ENCODE data around the gene TPST1. TPM values are rescaled to one million over a fixed set of nuclear protein-coding genes. Genes with fewer than 3 reads are reported as not detected.
"Not testable (repeated sequence)": the region's sequence is repeated elsewhere in the genome, so short reads cannot be mapped to it uniquely, and the experiment has no call there.

TPST1 gene
- total RNA-seq, 1 donor from 2014 or later: 6.5 TPM

- ChIA-PET CTCF (no interaction called here), POLR2A (no interaction called here)
- DNase-seq: no peak
- no peak overlapping the region for H3K27ac Mint-ChIP-seq
- no peak for ATAC-seq (ENCODE audit: low read depth)
- no peaks in the 10 kb centered on the region for H3K36me3 Mint-ChIP-seq (ENCODE audit: low read depth)
- H3K4me1 Mint-ChIP-seq: peaks cover 11% of the 10 kb centered on the region
- no peaks in the 10 kb centered on the region for H3K27me3 Mint-ChIP-seq
- no peaks in the 10 kb centered on the region for H3K9me3 Mint-ChIP-seq
- intact Hi-C loops (cut with micrococcal nuclease): no loop called here
- H3K4me3 Mint-ChIP-seq: no peak overlapping the region
- no peak for TF ChIP-seq CTCF (IDR thresholded peaks at IDR 0.05)
Measured at GRCh38 chr7:66221442-66221841, 16.3 kb downstream of the TPST1 start.

GRCh38 chr7:66227808-66228207 is 22.7 kb downstream of the TPST1 start:
- H3K27ac Mint-ChIP-seq: no peak overlapping the region
- H3K4me1 Mint-ChIP-seq: no peaks in the 10 kb centered on the region
- intact Hi-C loops (cut with micrococcal nuclease): no loop called here
- H3K9me3 Mint-ChIP-seq: no peaks in the 10 kb centered on the region
- DNase-seq (no peak), ATAC-seq (ENCODE audit: low read depth) (no peak)
- no peaks in the 10 kb centered on the region for H3K27me3 Mint-ChIP-seq
- POLR2A ChIA-PET: no interaction called here
- H3K4me3 Mint-ChIP-seq: no peak overlapping the region
- TF ChIP-seq CTCF (IDR thresholded peaks at IDR 0.05): no peak
- CTCF ChIA-PET: no interaction called here
- H3K36me3 Mint-ChIP-seq (ENCODE audit: low read depth): peaks cover 9% of the 10 kb centered on the region

GRCh38 chr7:66231326-66232216 is 26.4 kb downstream of the TPST1 start:
- H3K27ac Mint-ChIP-seq; H3K27me3 Mint-ChIP-seq; CTCF ChIA-PET; ATAC-seq (ENCODE audit: low read depth); DNase-seq; H3K4me1 Mint-ChIP-seq; H3K9me3 Mint-ChIP-seq; intact Hi-C loops (cut with micrococcal nuclease); H3K4me3 Mint-ChIP-seq; POLR2A ChIA-PET: not testable (repeated sequence)
- peaks cover 13% of the 10 kb centered on the region for H3K36me3 Mint-ChIP-seq (ENCODE audit: low read depth)

GRCh38 chr7:66233638-66234037 is 28.5 kb downstream of the TPST1 start:
- CTCF ChIA-PET: no interaction called here
- H3K27ac Mint-ChIP-seq: no peak overlapping the region

GRCh38 chr7:66236713-66237303 is 31.7 kb downstream of the TPST1 start:
- DNase-seq: no peak
- no peak for TF ChIP-seq CTCF (IDR thresholded peaks at IDR 0.05)
- intact Hi-C loops (cut with micrococcal nuclease): no loop called here
- H3K4me1 Mint-ChIP-seq: peaks cover 7% of the 10 kb centered on the region
- POLR2A ChIA-PET: no interaction called here
- no peak overlapping the region for H3K27ac Mint-ChIP-seq
- H3K9me3 Mint-ChIP-seq: peaks cover 7% of the 10 kb centered on the region
- H3K36me3 Mint-ChIP-seq (ENCODE audit: low read depth): peaks cover 9% of the 10 kb centered on the region
- no peak overlapping the region for H3K4me3 Mint-ChIP-seq
- H3K27me3 Mint-ChIP-seq: no peaks in the 10 kb centered on the region
- CTCF ChIA-PET: no interaction called here
- ATAC-seq (ENCODE audit: low read depth): no peak

More at GRCh38 chr7:66233638-66234037, 28.5 kb downstream of the TPST1 start:
- no peak for DNase-seq
- intact Hi-C loops (cut with micrococcal nuclease): no loop called here
- Mint-ChIP-seq H3K27me3 (no peaks in the 10 kb centered on the region), H3K9me3 (peaks cover 7% of the 10 kb centered on the region), H3K36me3 (ENCODE audit: low read depth) (peaks cover 13% of the 10 kb centered on the region), H3K4me3 (no peak overlapping the region), H3K4me1 (peaks cover 7% of the 10 kb centered on the region)
- POLR2A ChIA-PET: no interaction called here
- TF ChIP-seq CTCF (IDR thresholded peaks at IDR 0.05): no peak
- no peak for ATAC-seq (ENCODE audit: low read depth)

All from activated B cell treated with CpG ODN at 0.5 μM for 24 hours (primary cell).